ENCODE data around the gene VAPA.

The VAPA gene, protein sequence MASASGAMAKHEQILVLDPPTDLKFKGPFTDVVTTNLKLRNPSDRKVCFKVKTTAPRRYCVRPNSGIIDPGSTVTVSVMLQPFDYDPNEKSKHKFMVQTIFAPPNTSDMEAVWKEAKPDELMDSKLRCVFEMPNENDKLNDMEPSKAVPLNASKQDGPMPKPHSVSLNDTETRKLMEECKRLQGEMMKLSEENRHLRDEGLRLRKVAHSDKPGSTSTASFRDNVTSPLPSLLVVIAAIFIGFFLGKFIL

DNA sequence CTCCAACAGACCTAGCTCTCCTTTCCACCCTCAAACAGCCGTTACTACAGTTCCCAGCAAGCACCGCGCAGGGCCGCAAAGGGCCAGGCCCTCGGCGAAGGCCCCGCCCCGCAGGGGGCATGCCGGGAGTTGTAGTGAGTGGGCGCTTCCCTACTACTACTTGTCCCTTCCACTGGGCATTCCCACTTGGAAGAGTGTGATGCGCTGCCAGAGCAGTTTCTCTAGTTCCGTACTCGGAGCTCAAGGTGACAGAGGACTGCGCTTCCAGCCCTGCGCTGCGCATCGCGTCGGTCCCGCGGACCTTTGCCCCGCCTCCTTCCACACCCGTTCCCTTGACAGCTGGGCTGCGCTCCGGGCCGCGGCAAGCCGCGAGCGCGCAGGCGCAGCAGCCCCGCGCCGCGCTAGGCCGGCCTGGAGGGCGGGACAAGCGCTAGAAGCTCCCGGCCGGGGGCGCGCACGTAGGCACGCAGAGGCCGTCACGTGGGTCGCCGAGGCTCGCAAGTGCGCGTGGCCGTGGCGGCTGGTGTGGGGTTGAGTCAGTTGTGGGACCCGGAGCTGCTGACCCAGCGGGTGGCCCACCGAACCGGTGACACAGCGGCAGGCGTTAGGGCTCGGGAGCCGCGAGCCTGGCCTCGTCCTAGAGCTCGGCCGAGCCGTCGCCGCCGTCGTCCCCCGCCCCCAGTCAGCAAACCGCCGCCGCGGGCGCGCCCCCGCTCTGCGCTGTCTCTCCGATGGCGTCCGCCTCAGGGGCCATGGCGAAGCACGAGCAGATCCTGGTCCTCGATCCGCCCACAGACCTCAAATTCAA lies at the start of gene VAPA:
TSS of gene VAPA (plus strand) at position 491 of the 808 bp plus-strand sequence. CDS start at position 732, 241 bp downstream.
- DNase-seq (ENCODE audit: low read depth): peak; percentile 61

DNA sequence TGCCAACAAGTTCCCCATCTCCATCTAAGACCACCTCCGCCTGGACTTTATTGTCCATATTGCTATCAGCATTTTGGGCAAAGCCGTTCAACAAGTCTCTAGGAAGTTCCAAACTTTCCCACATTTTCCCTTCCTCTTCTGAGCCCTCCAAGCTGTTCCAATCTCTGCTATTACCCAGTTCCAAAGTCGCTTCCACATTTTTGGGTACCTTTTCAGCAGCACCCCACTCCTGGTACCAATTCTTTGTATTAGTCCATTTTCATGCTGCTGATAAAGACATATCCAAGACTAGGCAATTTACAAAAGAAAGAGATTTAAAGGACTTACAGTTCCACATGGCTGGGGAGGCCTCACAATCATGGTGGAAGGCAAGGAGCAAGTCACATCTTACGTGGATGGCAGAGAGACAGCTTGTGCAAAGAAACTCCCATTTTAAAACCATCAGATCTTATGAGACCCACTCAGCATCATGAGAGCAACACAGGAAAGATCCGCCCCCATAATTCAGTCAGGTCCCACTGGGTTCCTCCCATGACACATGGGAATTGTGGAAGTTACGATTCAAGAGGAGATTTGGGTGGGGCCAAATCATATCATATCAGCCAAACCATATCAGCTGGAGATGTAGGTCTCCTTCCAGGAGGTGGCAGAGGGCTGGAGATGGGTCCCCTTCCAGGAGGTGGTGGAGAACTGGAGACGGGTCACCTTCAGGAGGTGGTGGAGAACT lies 47.9 kb upstream of the VAPA start:
- no peak for DNase-seq (ENCODE audit: low read depth)

- no peak for DNase-seq (ENCODE audit: low read depth)
Observed at GRCh38 chr18:9866627-9867026, 47.2 kb upstream of the VAPA start.

DNA sequence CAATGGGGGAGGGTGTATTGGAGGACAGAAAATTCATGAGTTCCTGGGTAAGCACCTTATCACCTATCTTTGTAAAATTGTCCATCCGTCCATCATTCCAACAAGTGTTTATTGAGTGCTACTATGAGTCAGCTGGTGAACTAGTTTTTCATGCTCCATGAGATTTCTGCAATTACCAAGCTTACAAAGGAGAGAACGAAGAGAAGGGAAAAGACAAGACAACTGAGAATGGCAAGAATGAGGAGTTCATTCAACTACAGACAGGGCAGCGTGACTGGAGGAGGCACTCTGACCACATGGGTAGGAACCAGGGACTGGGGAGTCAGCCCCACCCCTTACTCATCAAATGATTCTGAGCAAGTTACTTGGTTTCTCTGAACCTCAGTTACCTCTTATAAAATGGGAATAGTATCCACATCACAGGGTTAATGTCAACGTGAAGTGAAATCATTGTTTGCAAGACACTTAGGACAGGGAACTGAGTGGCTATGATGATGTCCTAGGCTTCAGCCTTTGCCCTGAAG lies 46.7 kb upstream of the VAPA start:
- no peak for DNase-seq (ENCODE audit: low read depth)

DNA sequence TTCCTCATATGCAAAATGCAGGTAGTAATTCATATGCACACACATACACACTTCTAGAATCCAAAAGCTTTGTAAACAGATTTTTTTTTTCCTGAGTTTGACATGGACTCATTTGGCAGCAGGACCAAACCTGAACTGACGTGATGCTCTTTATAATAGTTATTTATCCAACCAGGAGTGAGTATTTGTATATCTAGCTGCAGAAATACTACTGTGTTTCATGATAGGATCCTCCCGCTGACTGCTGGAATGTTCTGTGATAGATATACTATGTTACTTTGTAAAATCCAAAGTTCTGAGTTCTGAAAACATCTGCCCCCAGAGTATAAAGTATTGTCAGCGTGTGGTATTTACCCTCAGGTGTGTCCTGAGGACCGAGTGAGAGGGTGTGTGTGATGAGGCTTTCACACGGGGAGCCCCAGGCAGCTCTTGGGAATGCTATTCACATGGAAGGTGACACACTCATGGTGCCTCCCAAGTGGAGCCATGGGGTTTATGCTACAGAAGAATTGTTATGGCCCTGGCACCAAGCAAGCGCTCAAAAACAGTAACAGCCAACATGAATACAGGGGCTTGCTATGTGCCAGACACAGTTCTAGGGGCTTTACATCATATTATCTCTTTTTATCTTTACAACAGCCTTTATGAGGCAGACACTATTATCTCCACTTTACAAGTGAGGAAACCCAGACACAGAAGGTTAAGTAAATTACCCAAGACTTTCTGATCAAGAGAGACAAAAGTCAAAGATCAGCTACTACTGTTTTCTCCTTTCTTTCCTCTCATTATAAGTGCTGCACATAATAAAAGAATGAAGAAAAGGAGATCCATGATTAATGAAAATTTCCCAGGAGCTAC lies 44.7 kb upstream of the VAPA start:
- no peak for DNase-seq (ENCODE audit: low read depth)

GRCh38 chr18:9869715-9870430 lies 43.9 kb upstream of the VAPA start:
- no peak for DNase-seq (ENCODE audit: low read depth)

DNA sequence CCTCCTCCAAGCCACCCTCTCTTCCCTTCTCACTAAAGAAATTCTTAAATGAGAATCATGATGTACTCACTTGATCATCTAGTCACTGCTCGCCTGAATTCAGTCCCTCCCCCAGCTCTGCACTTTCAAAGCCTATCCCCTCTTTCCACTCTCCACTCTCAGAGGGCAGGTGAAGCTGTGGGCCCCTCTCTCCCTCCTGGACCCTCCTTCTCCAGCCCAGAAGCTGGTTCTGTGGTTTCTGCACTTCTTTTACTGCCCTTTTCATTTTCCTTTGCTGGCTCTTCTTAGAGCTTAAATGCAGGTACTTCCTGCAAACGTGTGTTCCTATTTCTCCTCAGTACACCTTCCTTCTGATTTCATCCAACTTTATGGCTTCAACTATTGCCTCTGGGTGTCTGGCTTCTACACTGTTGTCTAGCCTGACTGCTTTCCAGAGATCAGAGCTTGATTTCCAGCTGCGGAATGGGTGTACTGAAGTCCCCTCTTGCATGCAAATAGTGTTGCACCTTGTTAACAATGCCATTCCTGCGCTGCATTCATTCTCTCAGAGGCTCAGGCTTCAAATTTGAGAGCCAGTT lies 43.3 kb upstream of the VAPA start:
- no peak for DNase-seq (ENCODE audit: low read depth)

GRCh38 chr18:9871244-9871746 lies 42.5 kb upstream of the VAPA start:
- no peak for DNase-seq (ENCODE audit: low read depth)

- no peak for DNase-seq (ENCODE audit: low read depth)
Observed at GRCh38 chr18:9872823-9873222, 41.0 kb upstream of the VAPA start.

- DNase-seq (ENCODE audit: low read depth): no peak
Observed at GRCh38 chr18:9874728-9875127, 39.1 kb upstream of the VAPA start.

GRCh38 chr18:9876212-9876866 lies 37.5 kb upstream of the VAPA start:
- DNase-seq (ENCODE audit: low read depth): no peak

GRCh38 chr18:9876867-9877654 lies 36.8 kb upstream of the VAPA start:
- peak; percentile 81 for DNase-seq (ENCODE audit: low read depth)

- no peak for DNase-seq (ENCODE audit: low read depth)
Observed at GRCh38 chr18:9877655-9878014, 36.2 kb upstream of the VAPA start.

DNA sequence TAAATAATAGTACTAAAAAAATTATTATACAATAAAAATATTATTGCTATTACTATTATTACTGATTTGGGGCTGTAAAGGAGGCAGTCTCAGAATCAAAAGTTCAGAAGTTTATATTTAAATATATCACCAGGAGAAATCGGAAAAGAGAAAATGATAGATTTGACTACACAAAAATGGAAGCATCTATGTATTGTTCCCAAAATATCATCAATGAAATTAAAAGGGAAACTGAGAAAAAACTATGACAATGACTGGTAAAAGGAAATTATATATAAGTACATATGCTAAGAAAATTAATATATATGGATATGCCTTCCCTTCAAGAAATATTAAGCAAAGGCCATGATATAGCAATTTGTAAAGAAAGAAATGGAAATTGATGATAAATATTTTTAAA lies 35.7 kb upstream of the VAPA start:
- no peak for DNase-seq (ENCODE audit: low read depth)

GRCh38 chr18:9878783-9879242 lies 35.0 kb upstream of the VAPA start:
- no peak for DNase-seq (ENCODE audit: low read depth)

DNA sequence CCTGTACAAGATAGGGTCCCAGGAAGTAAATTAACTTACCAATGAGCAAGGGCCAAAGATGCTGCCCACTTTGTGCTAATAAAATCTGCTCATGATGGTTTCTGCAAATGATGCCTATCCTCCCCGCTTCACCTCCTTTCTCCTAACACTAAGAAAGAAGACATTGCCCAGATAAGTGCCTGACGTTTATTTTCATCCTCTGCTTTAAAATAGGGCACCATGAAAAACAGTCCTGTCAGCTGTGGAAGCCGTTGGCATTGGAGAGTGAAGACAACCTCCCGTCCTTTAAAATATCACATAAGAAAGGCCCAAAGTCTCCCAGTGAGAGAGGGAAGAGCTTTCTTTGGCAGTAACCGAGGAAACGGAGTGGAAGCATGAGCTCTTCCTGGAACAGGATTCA lies 29.7 kb upstream of the VAPA start:
- no peak for DNase-seq (ENCODE audit: low read depth)

- no peak for DNase-seq (ENCODE audit: low read depth)
Observed at GRCh38 chr18:9884532-9885140, 29.2 kb upstream of the VAPA start.

DNA sequence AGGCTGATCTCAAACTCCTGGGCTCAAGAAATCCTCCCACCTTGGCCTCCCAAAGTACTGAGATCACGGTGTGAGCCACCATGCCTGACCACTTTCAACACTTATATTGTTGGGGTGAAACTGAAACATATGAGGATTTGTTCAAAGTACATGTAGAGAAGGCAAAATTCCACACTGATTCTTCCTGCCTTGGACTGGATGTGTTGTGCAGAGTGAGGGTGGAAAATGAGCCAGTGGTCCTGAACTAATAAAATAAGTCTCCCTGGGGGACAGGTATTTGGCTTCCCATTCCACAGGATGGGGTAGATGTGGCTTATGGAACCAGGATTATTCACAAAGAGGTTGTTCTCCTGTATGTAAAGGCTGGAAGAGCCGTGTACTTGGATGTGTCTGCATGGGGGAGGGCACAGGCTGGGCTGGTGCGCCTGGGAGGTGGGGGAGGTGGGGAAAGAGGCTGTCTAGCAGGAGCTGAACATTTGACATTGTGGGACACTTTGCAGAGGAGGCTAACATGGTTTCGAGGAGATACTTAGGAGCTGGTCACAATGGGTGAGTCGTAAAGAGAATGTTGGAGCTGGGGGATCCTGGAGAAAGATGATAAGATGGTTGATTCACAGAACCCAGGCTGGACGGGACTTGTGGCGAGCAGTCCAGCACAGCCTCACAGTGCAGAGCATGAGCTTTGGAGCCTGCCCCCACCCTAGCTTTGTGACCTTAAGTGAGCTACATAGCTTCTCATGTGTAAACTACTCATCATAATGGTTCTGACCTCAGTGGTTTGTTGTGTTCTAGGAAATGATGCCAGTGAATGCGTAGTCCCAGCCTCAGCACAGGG lies 28.4 kb upstream of the VAPA start, which contains the start of gene TXNDC2:
TSS of gene TXNDC2 (plus strand) at position 804 of the 835 bp plus-strand sequence. CDS start 708 bp downstream, outside the sequence.
- DNase-seq (ENCODE audit: low read depth): no peak

Measured in non-pigmented ciliary epithelial cell (primary cell).